Measurements from ENCODE around the gene GTF2H4.
A peak's percentile ranks its signal among the peaks of the same experiment; 100 is the strongest.
"Not testable (repeated sequence)": the region's sequence is repeated elsewhere in the genome, so short reads cannot be mapped to it uniquely, and the experiment has no call there.

Gene GTF2H4

GRCh38 chr6:30895343-30895742 lies 12.7 kb upstream of the GTF2H4 start:
- Histone ChIP-seq H3K9me3 (no peaks in the 10 kb centered on the region), H3K4me1 (no peaks in the 10 kb centered on the region), H3K36me3 (replicated peaks) (peaks cover 8% of the 10 kb centered on the region), H3K27me3 (ENCODE audit: low read depth) (no peaks in the 10 kb centered on the region), H3K4me3 (no peak overlapping the region)
- no peak for DNase-seq (ENCODE audit: low spot score in 2 of 2)
- in situ Hi-C loops (cut with MboI; ENCODE audit: low sequenced_read_pairs): no loop called here

GRCh38 chr6:30896541-30896940 lies 11.5 kb upstream of the GTF2H4 start:
- Histone ChIP-seq H3K4me1 (no peaks in the 10 kb centered on the region), H3K27me3 (ENCODE audit: low read depth) (no peaks in the 10 kb centered on the region), H3K9me3 (no peaks in the 10 kb centered on the region), H3K4me3 (no peak overlapping the region), H3K36me3 (replicated peaks) (peaks cover 8% of the 10 kb centered on the region)
- DNase-seq (ENCODE audit: low spot score in 2 of 2): no peak
- in situ Hi-C loops (cut with MboI; ENCODE audit: low sequenced_read_pairs): no loop called here

GRCh38 chr6:30897882-30898281 lies 10.1 kb upstream of the GTF2H4 start:
- Histone ChIP-seq H3K9me3 (no peaks in the 10 kb centered on the region), H3K36me3 (replicated peaks) (peaks cover 8% of the 10 kb centered on the region), H3K4me3 (no peak overlapping the region), H3K4me1 (no peaks in the 10 kb centered on the region), H3K27me3 (ENCODE audit: low read depth) (no peaks in the 10 kb centered on the region)
- no peak for DNase-seq (ENCODE audit: low spot score in 2 of 2)
- in situ Hi-C loops (cut with MboI; ENCODE audit: low sequenced_read_pairs): no loop called here

- H3K4me3 ChIP-seq: no peak overlapping the region
- no peaks in the 10 kb centered on the region for H3K27me3 ChIP-seq (ENCODE audit: low read depth)
- DNase-seq (ENCODE audit: low spot score in 2 of 2): no peak
- in situ Hi-C loops (cut with MboI; ENCODE audit: low sequenced_read_pairs): no loop called here
- H3K36me3 ChIP-seq (replicated peaks): peaks cover 8% of the 10 kb centered on the region
- no peaks in the 10 kb centered on the region for H3K4me1 ChIP-seq
- no peaks in the 10 kb centered on the region for H3K9me3 ChIP-seq
These were observed 9.2 kb upstream of the GTF2H4 start for GRCh38 chr6:30898750-30899360.

- Histone ChIP-seq H3K36me3 (replicated peaks) (peaks cover 8% of the 10 kb centered on the region), H3K4me1 (no peaks in the 10 kb centered on the region), H3K4me3 (no peak overlapping the region), H3K9me3 (no peaks in the 10 kb centered on the region), H3K27me3 (ENCODE audit: low read depth) (no peaks in the 10 kb centered on the region)
- in situ Hi-C loops (cut with MboI; ENCODE audit: low sequenced_read_pairs): no loop called here
- no peak for DNase-seq (ENCODE audit: low spot score in 2 of 2)
These were observed 7.1 kb upstream of the GTF2H4 start for GRCh38 chr6:30900863-30901417.

GRCh38 chr6:30901436-30901835 lies 6.6 kb upstream of the GTF2H4 start:
- no peak for DNase-seq (ENCODE audit: low spot score in 2 of 2)
- Histone ChIP-seq H3K36me3 (replicated peaks) (peaks cover 8% of the 10 kb centered on the region), H3K9me3 (no peaks in the 10 kb centered on the region), H3K27me3 (ENCODE audit: low read depth) (no peaks in the 10 kb centered on the region), H3K4me1 (no peaks in the 10 kb centered on the region), H3K4me3 (no peak overlapping the region)
- in situ Hi-C loops (cut with MboI; ENCODE audit: low sequenced_read_pairs): no loop called here

- H3K4me1 ChIP-seq; H3K27me3 ChIP-seq (ENCODE audit: low read depth); H3K36me3 ChIP-seq (replicated peaks); H3K9me3 ChIP-seq; H3K4me3 ChIP-seq; in situ Hi-C loops (cut with MboI; ENCODE audit: low sequenced_read_pairs); DNase-seq (ENCODE audit: low spot score in 2 of 2): not testable (repeated sequence)
These were observed 5.8 kb upstream of the GTF2H4 start for GRCh38 chr6:30902196-30902595.

GRCh38 chr6:30902709-30903108 lies 5.3 kb upstream of the GTF2H4 start:
- Histone ChIP-seq H3K4me1 (no peaks in the 10 kb centered on the region), H3K4me3 (no peak overlapping the region), H3K27me3 (ENCODE audit: low read depth) (no peaks in the 10 kb centered on the region), H3K36me3 (replicated peaks) (peaks cover 8% of the 10 kb centered on the region), H3K9me3 (no peaks in the 10 kb centered on the region)
- DNase-seq (ENCODE audit: low spot score in 2 of 2): no peak
- in situ Hi-C loops (cut with MboI; ENCODE audit: low sequenced_read_pairs): no loop called here

- Histone ChIP-seq H3K4me1 (no peaks in the 10 kb centered on the region), H3K4me3 (no peak overlapping the region), H3K9me3 (no peaks in the 10 kb centered on the region), H3K36me3 (replicated peaks) (peaks cover 7% of the 10 kb centered on the region), H3K27me3 (ENCODE audit: low read depth) (no peaks in the 10 kb centered on the region)
- in situ Hi-C loops (cut with MboI; ENCODE audit: low sequenced_read_pairs): no loop called here
- no peak for DNase-seq (ENCODE audit: low spot score in 2 of 2)
These were observed 4.8 kb upstream of the GTF2H4 start for GRCh38 chr6:30903236-30903635.

GRCh38 chr6:30907290-30907757 lies 683 bp upstream of the GTF2H4 start:
- H3K4me1 ChIP-seq; H3K9me3 ChIP-seq; DNase-seq (ENCODE audit: low spot score in 2 of 2); H3K27me3 ChIP-seq (ENCODE audit: low read depth); in situ Hi-C loops (cut with MboI; ENCODE audit: low sequenced_read_pairs): not testable (repeated sequence)
- Histone ChIP-seq H3K36me3 (replicated peaks) (peaks cover 24% of the 10 kb centered on the region), H3K4me3 (peak overlapping the region; percentile 86)

GRCh38 chr6:30908700-30909099 lies 693 bp downstream of the GTF2H4 start:
- DNase-seq (ENCODE audit: low spot score in 2 of 2): no peak
- Histone ChIP-seq H3K36me3 (replicated peaks) (peaks cover 32% of the 10 kb centered on the region), H3K4me1 (peaks cover 5% of the 10 kb centered on the region), H3K9me3 (no peaks in the 10 kb centered on the region), H3K27me3 (ENCODE audit: low read depth) (no peaks in the 10 kb centered on the region), H3K4me3 (peak overlapping the region; percentile 86)
- in situ Hi-C loops (cut with MboI; ENCODE audit: low sequenced_read_pairs): no loop called here

GRCh38 chr6:30910473-30910872 lies 2.5 kb downstream of the GTF2H4 start:
- H3K4me3 ChIP-seq; H3K9me3 ChIP-seq; in situ Hi-C loops (cut with MboI; ENCODE audit: low sequenced_read_pairs); DNase-seq (ENCODE audit: low spot score in 2 of 2); H3K27me3 ChIP-seq (ENCODE audit: low read depth): not testable (repeated sequence)
- Histone ChIP-seq H3K4me1 (peaks cover 18% of the 10 kb centered on the region), H3K36me3 (replicated peaks) (peaks cover 36% of the 10 kb centered on the region)

GRCh38 chr6:30912746-30913520 lies 4.9 kb downstream of the GTF2H4 start:
- peaks cover 24% of the 10 kb centered on the region for H3K4me1 ChIP-seq
- no peak for DNase-seq (ENCODE audit: low spot score in 2 of 2)
- in situ Hi-C loops (cut with MboI; ENCODE audit: low sequenced_read_pairs): no loop called here
- H3K4me3 ChIP-seq: no peak overlapping the region
- H3K36me3 ChIP-seq (replicated peaks): peaks cover 58% of the 10 kb centered on the region
- H3K27me3 ChIP-seq (ENCODE audit: low read depth): no peaks in the 10 kb centered on the region
- H3K9me3 ChIP-seq: no peaks in the 10 kb centered on the region

- DNase-seq (ENCODE audit: low spot score in 2 of 2): no peak
- Histone ChIP-seq H3K4me3 (peak overlapping the region; percentile 43; the same call in 1 of the 2 replicates), H3K9me3 (no peaks in the 10 kb centered on the region), H3K4me1 (peaks cover 23% of the 10 kb centered on the region), H3K36me3 (replicated peaks) (peaks cover 65% of the 10 kb centered on the region), H3K27me3 (ENCODE audit: low read depth) (no peaks in the 10 kb centered on the region)
- in situ Hi-C loops (cut with MboI; ENCODE audit: low sequenced_read_pairs): no loop called here
These were observed 5.7 kb downstream of the GTF2H4 start for GRCh38 chr6:30913721-30914075.

Data from HAP-1 (cell line).